RWPE2 (cell line): Measurements from ENCODE around the gene WDR77.

Experiments used
- ATAC-seq: fragments of 200-7000 bp; cut with Tn5 transposase; 3 replicates; pipeline ENCODE4 v1.9.1; 2021; ENCODE audit warnings: low read depth
- DNase-seq: peaks from one replicate; pipeline ENCODE4 v3.0.0-alpha.2; 2020; ENCODE audit warnings: low spot score
- H3K27ac ChIP-seq: fragments of 450-650 bp; 2 replicates; pipeline ENCODE4 v1.5.1; 2017; ENCODE audit warnings: mild to moderate bottlenecking; ENCODE audit not compliant: poor library complexity, severe bottlenecking
- H3K27me3 ChIP-seq: fragments of 250-450 bp; sonication (Bioruptor Pico); 2 replicates; pipeline ENCODE4 v1.5.1; 2021; ENCODE audit warnings: mild to moderate bottlenecking, moderate library complexity; ENCODE audit not compliant: insufficient read depth, poor library complexity, severe bottlenecking
- H3K36me3 ChIP-seq: fragments of 250-450 bp; sonication (Bioruptor Pico); 2 replicates; pipeline ENCODE4 v1.5.1; 2020; ENCODE audit warnings: low read depth, mild to moderate bottlenecking, moderate library complexity
- H3K4me1 ChIP-seq: fragments of 250-450 bp; sonication (Bioruptor Pico); 2 replicates; pipeline ENCODE4 v1.5.1; 2021; ENCODE audit warnings: mild to moderate bottlenecking, moderate library complexity; ENCODE audit not compliant: insufficient read depth, poor library complexity, severe bottlenecking
- H3K4me3 ChIP-seq: fragments of 250-450 bp; sonication (Bioruptor Pico); 2 replicates; pipeline ENCODE4 v1.5.1; 2021; ENCODE audit warnings: mild to moderate bottlenecking, moderate library complexity; ENCODE audit not compliant: severe bottlenecking
- H3K9me3 ChIP-seq: fragments of 250-450 bp; sonication (Bioruptor Pico); 2 replicates; pipeline ENCODE4 v1.5.1; 2021; ENCODE audit warnings: mild to moderate bottlenecking, moderate library complexity; ENCODE audit not compliant: severe bottlenecking
- TF ChIP-seq, protein P1 (sequence below): fragments of 450-650 bp; IDR thresholded peaks from one replicate; pipeline ENCODE4 v1.5.1; 2017; ENCODE audit warnings: mild to moderate bottlenecking, moderate library complexity; ENCODE audit not compliant: poor library complexity, severe bottlenecking

WDR77 gene

DNA sequence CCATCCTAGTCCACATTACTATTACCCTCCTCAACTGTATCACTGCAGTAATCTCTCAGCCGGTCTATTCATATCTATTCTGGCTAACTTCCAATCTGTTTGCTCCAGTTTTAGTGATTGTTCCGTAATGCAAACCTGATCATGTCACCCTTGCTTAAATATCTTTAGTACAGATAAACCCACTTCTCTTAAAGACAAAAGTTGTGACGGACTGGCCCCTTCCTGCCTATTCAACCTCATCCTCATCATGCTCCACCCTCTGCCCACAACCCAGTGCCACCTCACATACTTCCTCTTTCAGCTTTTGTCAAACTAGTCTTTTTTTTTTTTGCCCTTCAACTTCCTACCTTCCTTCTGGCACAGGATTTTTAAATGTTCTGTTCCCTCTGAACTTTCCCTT lies 22.0 kb upstream of the WDR77 start:
- Histone ChIP-seq H3K4me3 (no peak overlapping the region), H3K27me3 (no peaks in the 10 kb centered on the region), H3K4me1 (no peaks in the 10 kb centered on the region), H3K27ac (no peak overlapping the region), H3K9me3 (no peaks in the 10 kb centered on the region), H3K36me3 (no peaks in the 10 kb centered on the region)
- no peak for DNase-seq
- TF ChIP-seq, protein P1, sequence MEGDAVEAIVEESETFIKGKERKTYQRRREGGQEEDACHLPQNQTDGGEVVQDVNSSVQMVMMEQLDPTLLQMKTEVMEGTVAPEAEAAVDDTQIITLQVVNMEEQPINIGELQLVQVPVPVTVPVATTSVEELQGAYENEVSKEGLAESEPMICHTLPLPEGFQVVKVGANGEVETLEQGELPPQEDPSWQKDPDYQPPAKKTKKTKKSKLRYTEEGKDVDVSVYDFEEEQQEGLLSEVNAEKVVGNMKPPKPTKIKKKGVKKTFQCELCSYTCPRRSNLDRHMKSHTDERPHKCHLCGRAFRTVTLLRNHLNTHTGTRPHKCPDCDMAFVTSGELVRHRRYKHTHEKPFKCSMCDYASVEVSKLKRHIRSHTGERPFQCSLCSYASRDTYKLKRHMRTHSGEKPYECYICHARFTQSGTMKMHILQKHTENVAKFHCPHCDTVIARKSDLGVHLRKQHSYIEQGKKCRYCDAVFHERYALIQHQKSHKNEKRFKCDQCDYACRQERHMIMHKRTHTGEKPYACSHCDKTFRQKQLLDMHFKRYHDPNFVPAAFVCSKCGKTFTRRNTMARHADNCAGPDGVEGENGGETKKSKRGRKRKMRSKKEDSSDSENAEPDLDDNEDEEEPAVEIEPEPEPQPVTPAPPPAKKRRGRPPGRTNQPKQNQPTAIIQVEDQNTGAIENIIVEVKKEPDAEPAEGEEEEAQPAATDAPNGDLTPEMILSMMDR, result no peak
- ATAC-seq, result no peak

DNA sequence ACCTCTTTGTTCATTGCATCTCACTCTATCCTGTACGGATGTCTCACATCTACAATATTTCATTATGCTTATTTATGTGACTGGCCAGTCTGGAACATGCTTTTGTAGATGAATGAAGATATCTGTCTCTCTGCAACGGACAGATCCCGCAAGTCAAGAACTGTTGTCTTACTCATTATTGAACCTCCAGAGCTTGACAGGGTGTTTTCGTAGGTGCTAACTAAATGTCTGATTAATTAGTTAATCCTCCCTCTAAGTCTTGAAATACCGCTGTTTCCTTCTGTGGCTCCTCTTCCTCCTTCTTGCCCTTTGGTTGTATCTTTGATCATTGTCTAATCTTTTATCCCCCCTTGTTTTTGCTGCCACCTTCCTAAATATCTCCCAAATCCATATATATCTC lies 21.5 kb upstream of the WDR77 start:
- Histone ChIP-seq H3K36me3 (no peaks in the 10 kb centered on the region), H3K4me1 (no peaks in the 10 kb centered on the region), H3K4me3 (no peak overlapping the region), H3K9me3 (no peaks in the 10 kb centered on the region), H3K27ac (no peak overlapping the region), H3K27me3 (no peaks in the 10 kb centered on the region)
- TF ChIP-seq, protein P1, result no peak
- DNase-seq (no peak), ATAC-seq (no peak)

DNA sequence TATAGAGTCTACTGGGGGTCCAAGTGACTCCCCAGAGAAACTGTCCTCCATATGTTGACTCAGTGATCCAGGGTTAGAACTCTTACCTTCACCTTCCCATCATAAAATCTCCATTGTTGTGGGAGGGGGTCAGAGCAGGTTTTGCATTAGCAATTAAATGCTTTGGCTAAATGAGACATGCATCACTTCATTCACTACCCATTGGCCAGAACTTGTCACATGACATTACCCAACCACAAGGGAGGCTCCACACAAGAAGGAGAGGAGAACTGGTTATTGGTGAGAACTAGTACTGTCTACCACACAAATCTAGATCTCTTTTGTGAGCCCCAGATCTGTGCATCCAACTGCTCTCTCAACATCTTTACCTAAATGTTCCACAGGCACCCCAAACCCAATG lies 20.5 kb upstream of the WDR77 start:
- Histone ChIP-seq H3K4me1 (no peaks in the 10 kb centered on the region), H3K27me3 (no peaks in the 10 kb centered on the region), H3K27ac (no peak overlapping the region), H3K4me3 (no peak overlapping the region), H3K36me3 (no peaks in the 10 kb centered on the region), H3K9me3 (no peaks in the 10 kb centered on the region)
- TF ChIP-seq, protein P1, result no peak
- DNase-seq (no peak), ATAC-seq (no peak)

DNA sequence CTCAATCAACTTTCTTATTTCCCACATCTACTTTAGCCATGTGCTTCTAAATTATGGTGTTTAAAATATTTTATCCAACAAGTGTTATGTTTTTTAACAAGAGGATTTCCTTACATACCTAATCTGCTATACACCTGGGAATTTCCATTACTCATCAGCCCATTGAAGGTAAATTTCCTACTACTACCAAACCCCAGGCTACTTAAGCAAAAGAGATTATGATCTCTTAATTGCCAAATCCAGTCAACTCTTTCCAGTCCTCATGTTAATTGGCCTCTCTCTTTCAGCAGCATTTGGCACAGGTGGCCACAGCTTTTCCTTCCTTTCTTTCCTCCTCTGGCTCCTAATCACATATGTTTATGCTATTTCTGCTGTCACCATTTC lies 19.7 kb upstream of the WDR77 start:
- no peaks in the 10 kb centered on the region for H3K9me3 ChIP-seq
- no peaks in the 10 kb centered on the region for H3K36me3 ChIP-seq

More for the DNA sequence above, 19.7 kb upstream of the WDR77 start:
- TF ChIP-seq, protein P1, result no peak
- DNase-seq, result no peak
- Histone ChIP-seq H3K27me3 (no peaks in the 10 kb centered on the region), H3K27ac (no peak overlapping the region), H3K4me3 (no peak overlapping the region), H3K4me1 (no peaks in the 10 kb centered on the region)
- ATAC-seq, result no peak
